Neural crest cell (in vitro differentiated cells): ENCODE data around the gene LIG1. TPM values are rescaled to one million over a fixed set of nuclear protein-coding genes. Genes with fewer than 3 reads are reported as not detected.
"Not testable (repeated sequence)": the region's sequence is repeated elsewhere in the genome, so short reads cannot be mapped to it uniquely, and the experiment has no call there.

Source experiments
- DNase-seq: peaks from one replicate; pipeline ENCODE4 v3.0.0; 2021; ENCODE audit warnings: low read depth, mixed read lengths, low spot score
- H3K27ac Mint-ChIP-seq: one replicate; pipeline ENCODE4 v1.8.0; 2021; ENCODE audit warnings: mild to moderate bottlenecking, mixed read lengths; ENCODE audit not compliant: unreplicated experiment
- H3K27me3 Mint-ChIP-seq: 2 replicates; pipeline ENCODE4 v1.8.0; 2021; ENCODE audit warnings: low read depth, mild to moderate bottlenecking, mixed read lengths
- H3K36me3 Mint-ChIP-seq: 2 replicates; pipeline ENCODE4 v1.8.0; 2021; ENCODE audit warnings: low read depth, mild to moderate bottlenecking, mixed read lengths
- H3K4me1 Mint-ChIP-seq: 2 replicates; pipeline ENCODE4 v1.8.0; 2021; ENCODE audit warnings: mixed read lengths
- H3K4me3 Mint-ChIP-seq: one replicate; pipeline ENCODE4 v1.8.0; 2021; ENCODE audit warnings: mild to moderate bottlenecking, mixed read lengths
- H3K9me3 Mint-ChIP-seq: 2 replicates; pipeline ENCODE4 v1.8.0; 2021; ENCODE audit warnings: mixed read lengths
- CTCF ChIP-seq: fragments of 200-600 bp; sonication (generic); conservative IDR thresholded peaks from 2 replicates; pipeline ENCODE4 v1.5.0; 2021; ENCODE audit warnings: antibody characterized with exemption, mild to moderate bottlenecking
- total RNA-seq: library from RNA; stranded (reverse); gene quantifications from 2 replicates; pipeline ENCODE4 v1.2.1, GENCODE V29; 2021

Gene LIG1
- total RNA-seq, 1 donor from 2014 or later: 144 TPM

- Mint-ChIP-seq H3K27me3 (peaks cover 4% of the 10 kb centered on the region), H3K36me3 (no peaks in the 10 kb centered on the region)
Observed at GRCh38 chr19:48085904-48086864, 84.0 kb downstream of the LIG1 start.

GRCh38 chr19:48085076-48085475 lies 85.1 kb downstream of the LIG1 start:
- Mint-ChIP-seq H3K36me3 (no peaks in the 10 kb centered on the region), H3K4me1 (no peaks in the 10 kb centered on the region), H3K4me3 (no peak overlapping the region), H3K9me3 (peaks cover 3% of the 10 kb centered on the region), H3K27ac (no peak overlapping the region), H3K27me3 (peaks cover 4% of the 10 kb centered on the region)
- no peak for DNase-seq
- no peak for TF ChIP-seq CTCF

More at GRCh38 chr19:48085904-48086864, 84.0 kb downstream of the LIG1 start:
- Mint-ChIP-seq H3K27ac (no peak overlapping the region), H3K4me1 (no peaks in the 10 kb centered on the region), H3K4me3 (no peak overlapping the region), H3K9me3 (peaks cover 3% of the 10 kb centered on the region)
- no peak for DNase-seq
- TF ChIP-seq CTCF: no peak

GRCh38 chr19:48081106-48081505 lies 89.0 kb downstream of the LIG1 start:
- Mint-ChIP-seq H3K9me3 (peaks cover 2% of the 10 kb centered on the region), H3K36me3 (no peaks in the 10 kb centered on the region), H3K27me3 (peaks cover 8% of the 10 kb centered on the region), H3K4me1 (no peaks in the 10 kb centered on the region), H3K4me3 (no peak overlapping the region), H3K27ac (no peak overlapping the region)
- no peak for DNase-seq
- no peak for TF ChIP-seq CTCF

- not testable (repeated sequence) for H3K4me3 Mint-ChIP-seq, DNase-seq, H3K36me3 Mint-ChIP-seq, H3K9me3 Mint-ChIP-seq, H3K4me1 Mint-ChIP-seq, H3K27ac Mint-ChIP-seq, H3K27me3 Mint-ChIP-seq
Observed at GRCh38 chr19:48070177-48070769, 99.9 kb downstream of the LIG1 start.

- H3K36me3 Mint-ChIP-seq: no peaks in the 10 kb centered on the region
- H3K4me3 Mint-ChIP-seq: no peak overlapping the region
- TF ChIP-seq CTCF: no peak
- peaks cover 2% of the 10 kb centered on the region for H3K27me3 Mint-ChIP-seq
- H3K9me3 Mint-ChIP-seq: peaks cover 5% of the 10 kb centered on the region
- no peak for DNase-seq
- no peak overlapping the region for H3K27ac Mint-ChIP-seq
- H3K4me1 Mint-ChIP-seq: no peaks in the 10 kb centered on the region
Observed at GRCh38 chr19:48069435-48069834, 100.7 kb downstream of the LIG1 start.

Other genes starting within 250 kb of the LIG1 start
- gene BSPH1, start 178.2 kb downstream of the LIG1 start, total RNA-seq: not detected in 2 replicates
- gene ELSPBP1, start 175.7 kb downstream of the LIG1 start, total RNA-seq: not detected in 2 replicates
- gene CABP5, start 126.3 kb downstream of the LIG1 start, total RNA-seq: not detected in 2 replicates
- 1.1 and 2.0 TPM in 2 replicates for gene PLA2G4C, start 59.5 kb downstream of the LIG1 start, total RNA-seq
- 11.2 and 13.4 TPM in 2 replicates for gene ZSWIM9, start 336 bp upstream of the LIG1 start, total RNA-seq
- 65.8 and 73.8 TPM in 2 replicates for gene CARD8, start 85.6 kb upstream of the LIG1 start, total RNA-seq
- gene ZNF114, start 99.7 kb upstream of the LIG1 start, total RNA-seq: 9.8 and 11.2 TPM in 2 replicates
- 27.4 and 30.5 TPM in 2 replicates for gene EMP3, start 155.2 kb upstream of the LIG1 start, total RNA-seq
- 6.8 and 8.4 TPM in 2 replicates for gene TMEM143, start 193.6 kb upstream of the LIG1 start, total RNA-seq
- gene SYNGR4, start 194.0 kb upstream of the LIG1 start, total RNA-seq: not detected in 2 replicates
- gene KDELR1, start 221.2 kb upstream of the LIG1 start, total RNA-seq: 163 and 172 TPM in 2 replicates
- gene GRIN2D, start 223.3 kb upstream of the LIG1 start, total RNA-seq: 0.68 and 0.75 TPM in 2 replicates